IMR-90 (cell line): Measurements from ENCODE around the gene SPACA7. TPM values are rescaled to one million over a fixed set of nuclear protein-coding genes. Genes with fewer than 3 reads are reported as not detected.

Experiments
- ATAC-seq: fragments of 200-7000 bp; cut with Tn5 transposase; 2 replicates; pipeline ENCODE4 v1.9.1; 2020; ENCODE audit warnings: low read depth, mild to moderate bottlenecking, moderate library complexity
- BruUV-seq: library from RNA; stranded (reverse); fragments of 400-500 nt; replicated peaks from 2 replicates; lab custom pipeline; 2021; lab: Mats Ljungman, UMichigan
- CTCF ChIA-PET: fragments of 300-600 bp; formaldehyde crosslinking; extraction: SDS; loops from one replicate; lab custom pipeline; 2021; ENCODE audit warnings: antibody characterized with exemption; lab: Yijun Ruan, JAX
- POLR2A ChIA-PET: fragments of 300-600 bp; sonication (Branson Sonifier 250); formaldehyde crosslinking; loops from one replicate; lab custom pipeline; 2022; ENCODE audit warnings: antibody characterized with exemption; ENCODE audit not compliant: unreplicated experiment; lab: Charles Lee
- DNase-seq: peaks from one replicate; pipeline ENCODE4 v3.0.0; 2013
- H2AFZ ChIP-seq: replicated peaks from 2 replicates; pipeline ENCODE3; 2013; ENCODE audit warnings: low read length, mild to moderate bottlenecking; ENCODE audit not compliant: poor library complexity
- H2AK5ac ChIP-seq: 2 replicates; pipeline ENCODE4 v1.6.1; 2013; ENCODE audit warnings: low read depth, low read length, inconsistent platforms
- H2AK9ac ChIP-seq: replicated peaks from 2 replicates; pipeline ENCODE3; 2013; ENCODE audit warnings: mild to moderate bottlenecking, low read depth, low read length, moderate library complexity; ENCODE audit not compliant: poor library complexity
- H2BK120ac ChIP-seq: 2 replicates; pipeline ENCODE4 v1.6.1; 2013; ENCODE audit warnings: low read depth, low read length, inconsistent platforms
- H2BK15ac ChIP-seq: 3 replicates; pipeline ENCODE4 v1.6.1; 2013; ENCODE audit warnings: low read depth, low read length, inconsistent platforms
- H2BK20ac ChIP-seq: 2 replicates; pipeline ENCODE4 v1.6.1; 2013; ENCODE audit warnings: low read depth, mild to moderate bottlenecking, inconsistent platforms, low read length, moderate library complexity
- H2BK5ac ChIP-seq: 2 replicates; pipeline ENCODE4 v1.6.1; 2013; ENCODE audit warnings: mild to moderate bottlenecking, low read depth, low read length, inconsistent platforms; ENCODE audit not compliant: poor library complexity, severe bottlenecking
- H3K14ac ChIP-seq: replicated peaks from 2 replicates; pipeline ENCODE4 v1.6.1; 2013; ENCODE audit warnings: low read depth, low read length, inconsistent platforms
- H3K18ac ChIP-seq: 2 replicates; pipeline ENCODE4 v1.6.1; 2013; ENCODE audit warnings: low read depth, low read length, control low read depth
- H3K23ac ChIP-seq: 2 replicates; pipeline ENCODE4 v1.6.1; 2013; ENCODE audit warnings: low read depth, low read length, inconsistent platforms
- H3K27ac ChIP-seq: 2 replicates; pipeline ENCODE4 v1.5.1; 2013; ENCODE audit warnings: mild to moderate bottlenecking, control low read depth, low read length; ENCODE audit not compliant: insufficient read depth
- H3K27me3 ChIP-seq: 2 replicates; pipeline ENCODE4 v1.6.1; 2013; ENCODE audit warnings: low read length; ENCODE audit not compliant: control insufficient read depth, insufficient read depth
- H3K36me3 ChIP-seq: 2 replicates; pipeline ENCODE4 v1.6.1; 2013; ENCODE audit warnings: low read length, mixed read lengths; ENCODE audit not compliant: control insufficient read depth, insufficient read depth
- H3K4ac ChIP-seq: 2 replicates; pipeline ENCODE4 v1.6.1; 2013; ENCODE audit warnings: low read depth, low read length, inconsistent platforms
- H3K4me1 ChIP-seq: 2 replicates; pipeline ENCODE4 v1.6.1; 2013; ENCODE audit warnings: low read length, mixed read lengths; ENCODE audit not compliant: control insufficient read depth, insufficient read depth
- H3K4me2 ChIP-seq: 2 replicates; pipeline ENCODE4 v1.6.1; 2013; ENCODE audit warnings: low read depth, mild to moderate bottlenecking, control low read depth, low read length, moderate library complexity
- H3K4me3 ChIP-seq: 2 replicates; pipeline ENCODE4 v1.5.1; 2013; ENCODE audit warnings: low read depth, mild to moderate bottlenecking, control low read depth, low read length, moderate library complexity; ENCODE audit not compliant: insufficient read depth
- H3K56ac ChIP-seq: 2 replicates; pipeline ENCODE4 v1.6.1; 2013; ENCODE audit warnings: low read length, inconsistent platforms; ENCODE audit not compliant: insufficient read depth; ENCODE audit errors: extremely low read depth
- H3K79me1 ChIP-seq, 2 experiments: 2 replicates each; pipeline ENCODE4 v1.6.1; 2013; ENCODE audit warnings: low read length in 2 of 2, inconsistent platforms in 1 of 2, low read depth in 1 of 2
- H3K9ac ChIP-seq: 2 replicates; pipeline ENCODE4 v1.6.1; 2013; ENCODE audit warnings: low read depth, low read length, control low read depth
- H3K9me1 ChIP-seq: 2 replicates; pipeline ENCODE4 v1.6.1; 2013; ENCODE audit warnings: low read length, inconsistent platforms; ENCODE audit not compliant: insufficient read depth
- H3K9me3 ChIP-seq: 2 replicates; pipeline ENCODE4 v1.6.1; 2013; ENCODE audit warnings: low read length; ENCODE audit not compliant: control insufficient read depth, insufficient read depth
- H4K20me1 ChIP-seq: 2 replicates; pipeline ENCODE4 v1.6.1; 2013; ENCODE audit warnings: low read length, inconsistent platforms; ENCODE audit not compliant: insufficient read depth
- H4K5ac ChIP-seq: 2 replicates; pipeline ENCODE4 v1.6.1; 2013; ENCODE audit warnings: mild to moderate bottlenecking, low read depth, low read length, control low read depth
- H4K8ac ChIP-seq, 2 experiments: 2 replicates each; pipeline ENCODE4 v1.6.1; 2013; ENCODE audit warnings: low read depth in 2 of 2, low read length in 2 of 2, control low read depth in 1 of 2, inconsistent platforms in 1 of 2
- H4K91ac ChIP-seq: 2 replicates; pipeline ENCODE4 v1.6.1; 2013; ENCODE audit warnings: low read depth, low read length, inconsistent platforms; ENCODE audit not compliant: insufficient read depth
- CEBPB ChIP-seq: IDR thresholded peaks from 2 replicates; pipeline ENCODE4 v1.6.1; 2012; ENCODE audit warnings: low read depth, low read length, improper control_type of control experiment
- CHD1 ChIP-seq: IDR thresholded peaks from 2 replicates; pipeline ENCODE4 v1.6.1; 2012; ENCODE audit warnings: low read depth, low read length, improper control_type of control experiment
- FOS ChIP-seq: fragments of 150-350 bp; IDR thresholded peaks from 2 replicates; pipeline ENCODE4 v1.6.1; 2016; ENCODE audit warnings: low read depth, low read length
- MAFK ChIP-seq: IDR thresholded peaks from 2 replicates; pipeline ENCODE4 v1.6.1; 2012; ENCODE audit warnings: low read depth, low read length, improper control_type of control experiment
- MAZ ChIP-seq: IDR thresholded peaks from 2 replicates; pipeline ENCODE4 v1.6.1; 2012; ENCODE audit warnings: low read depth, mild to moderate bottlenecking, low read length, improper control_type of control experiment, moderate library complexity, borderline replicate concordance
- MXI1 ChIP-seq: IDR thresholded peaks from 2 replicates; pipeline ENCODE4 v1.6.1; 2012; ENCODE audit warnings: low read depth, mild to moderate bottlenecking, low read length, moderate library complexity, borderline replicate concordance
- NFE2L2 ChIP-seq: fragments of 150-350 bp; IDR thresholded peaks from 2 replicates; pipeline ENCODE4 v1.6.1; 2016; ENCODE audit warnings: low read depth, mild to moderate bottlenecking, low read length
- POLR2A ChIP-seq: IDR thresholded peaks from 2 replicates; pipeline ENCODE4 v1.6.1; 2012; ENCODE audit warnings: mild to moderate bottlenecking, low read depth, low read length
- RAD21 ChIP-seq: IDR thresholded peaks from 2 replicates; pipeline ENCODE4 v1.6.1; 2012; ENCODE audit warnings: low read length, improper control_type of control experiment
- RCOR1 ChIP-seq: IDR thresholded peaks from 2 replicates; pipeline ENCODE4 v1.6.1; 2012; ENCODE audit warnings: mild to moderate bottlenecking, low read length, improper control_type of control experiment; ENCODE audit not compliant: insufficient replicate concordance
- RFX5 ChIP-seq: IDR thresholded peaks from 2 replicates; pipeline ENCODE4 v1.8.0; 2012; ENCODE audit warnings: low read depth, mild to moderate bottlenecking, low read length, moderate library complexity
- SMC3 ChIP-seq: fragments of 150-350 bp; IDR thresholded peaks from 2 replicates; pipeline ENCODE4 v1.6.1; 2016; ENCODE audit warnings: low read depth, mild to moderate bottlenecking, antibody characterized with exemption, low read length, moderate library complexity
- WGBS, 2 experiments: methylation state at CpG; one replicate each; pipeline versions ENCODE4 v1.1.5 to v1.1.7; 2013; ENCODE audit warnings: missing lambda C conversion rate in 2 of 2; ENCODE audit not compliant: insufficient read length in 1 of 2; ENCODE audit errors: extremely low coverage in 2 of 2; 5-methylcytosine and 5-hydroxymethylcytosine counted together
- dilution Hi-C: fragments of 300-500 bp; cut with HindIII; formaldehyde crosslinking; loops from one replicate; pipeline ENCODE4 v1.14.3; 2018; ENCODE audit warnings: low sequenced_read_pairs; ENCODE audit not compliant: unreplicated experiment
- in situ Hi-C: fragments of 300-500 bp; cut with MboI; formaldehyde crosslinking; loops from 3 replicates; pipeline ENCODE4 v1.14.3; 2019; ENCODE audit warnings: low sequenced_read_pairs, inconsistent platforms, mixed read lengths
- intact Hi-C: fragments of 100-400 bp; cut with micrococcal nuclease; formaldehyde crosslinking; loops from 2 replicates; pipeline ENCODE4 v1.10.0; 2022
- polyA plus RNA-seq, 3 experiments: library from polyadenylated mRNA; depleted of rRNA; stranded (reverse); fragments of >200 nt; gene quantifications; 2 replicates each; pipeline ENCODE4 v1.2.3, GENCODE V29; 2012; ENCODE audit warnings: low replicate concordance in 1 of 3
- total RNA-seq: library from RNA; depleted of rRNA; stranded (reverse); fragments of >200 nt; gene quantifications from 2 replicates; pipeline ENCODE4 v1.2.3, GENCODE V29; 2012
- TF ChIP-seq, protein P1 (sequence below): fragments of 150-350 bp; IDR thresholded peaks from 2 replicates; pipeline ENCODE4 v1.6.1; 2017; ENCODE audit warnings: mild to moderate bottlenecking, antibody characterized with exemption, low read length, low read depth
- TF ChIP-seq, protein P2 (sequence below): conservative IDR thresholded peaks from 2 replicates; pipeline ENCODE4 v1.5.1; 2012; ENCODE audit warnings: mild to moderate bottlenecking, low read depth, low read length, improper control_type of control experiment
- TF ChIP-seq, protein P3 (sequence below): fragments of 150-350 bp; IDR thresholded peaks from 2 replicates; pipeline ENCODE4 v1.6.1; 2016; ENCODE audit warnings: low read depth, mild to moderate bottlenecking, low read length, moderate library complexity, borderline replicate concordance

Gene SPACA7
- total and polyA plus RNA-seq, 2 of the 4 experiments (the other 2 are of a cell fraction) = not detected

DNA sequence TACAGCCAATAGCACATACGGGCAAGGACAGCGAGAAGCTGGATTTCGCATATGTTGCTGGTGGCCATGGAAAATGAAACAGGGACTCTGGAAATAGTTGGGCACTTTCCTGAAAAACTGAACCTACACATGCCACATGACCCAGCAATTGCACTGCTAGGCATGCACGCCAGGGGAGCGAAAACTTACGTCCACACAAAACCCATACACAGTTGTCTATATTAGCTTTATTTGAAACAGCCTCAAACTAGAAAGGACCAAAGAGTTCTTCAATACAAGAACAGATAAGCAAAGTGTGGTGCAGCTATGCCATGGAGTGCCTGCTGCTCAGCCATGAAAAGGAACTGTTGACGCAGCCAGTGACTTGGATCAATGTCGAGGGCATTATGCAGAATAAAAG, 7.3 kb upstream of the SPACA7 start:
- Histone ChIP-seq H3K36me3 (no peaks in the 10 kb centered on the region), H3K4me1 (no peaks in the 10 kb centered on the region), H4K8ac (no peak overlapping the region), H4K91ac (no peak overlapping the region), H4K5ac (no peak overlapping the region), H3K9ac (no peak overlapping the region), H3K4me2 (no peak overlapping the region), H3K18ac (no peak overlapping the region), H3K27ac (no peak overlapping the region), H3K9me1 (no peaks in the 10 kb centered on the region), H3K14ac (no peak overlapping the region), H4K20me1 (no peaks in the 10 kb centered on the region), H2AFZ (no peak overlapping the region), H3K27me3 (no peaks in the 10 kb centered on the region), H2BK5ac (no peak overlapping the region), H3K9me3 (peaks cover 41% of the 10 kb centered on the region), H2BK15ac (no peak overlapping the region), H3K4ac (no peak overlapping the region), H3K23ac (no peak overlapping the region), H2AK9ac (no peak overlapping the region), H3K56ac (no peak overlapping the region), H3K4me3 (no peak overlapping the region), H2AK5ac (no peak overlapping the region), H3K79me1 (no peaks in the 10 kb centered on the region), H2BK20ac (no peak overlapping the region), H2BK120ac (no peak overlapping the region)
- in situ Hi-C loops (no loop called here), dilution Hi-C loops (no loop called here), intact Hi-C loops (no loop called here)
- ChIA-PET POLR2A (no interaction called here), CTCF (no interaction called here)
- no peak for ATAC-seq
- WGBS, 2 experiments = no CpG with 5 or more reads among the region's 8 CpGs
- no peak for DNase-seq
- TF ChIP-seq, protein P1, sequence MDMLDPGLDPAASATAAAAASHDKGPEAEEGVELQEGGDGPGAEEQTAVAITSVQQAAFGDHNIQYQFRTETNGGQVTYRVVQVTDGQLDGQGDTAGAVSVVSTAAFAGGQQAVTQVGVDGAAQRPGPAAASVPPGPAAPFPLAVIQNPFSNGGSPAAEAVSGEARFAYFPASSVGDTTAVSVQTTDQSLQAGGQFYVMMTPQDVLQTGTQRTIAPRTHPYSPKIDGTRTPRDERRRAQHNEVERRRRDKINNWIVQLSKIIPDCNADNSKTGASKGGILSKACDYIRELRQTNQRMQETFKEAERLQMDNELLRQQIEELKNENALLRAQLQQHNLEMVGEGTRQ = no peak
- no peak for TF ChIP-seq MAZ
- TF ChIP-seq FOS = no peak
- no peak for TF ChIP-seq CEBPB
- TF ChIP-seq, protein P2, sequence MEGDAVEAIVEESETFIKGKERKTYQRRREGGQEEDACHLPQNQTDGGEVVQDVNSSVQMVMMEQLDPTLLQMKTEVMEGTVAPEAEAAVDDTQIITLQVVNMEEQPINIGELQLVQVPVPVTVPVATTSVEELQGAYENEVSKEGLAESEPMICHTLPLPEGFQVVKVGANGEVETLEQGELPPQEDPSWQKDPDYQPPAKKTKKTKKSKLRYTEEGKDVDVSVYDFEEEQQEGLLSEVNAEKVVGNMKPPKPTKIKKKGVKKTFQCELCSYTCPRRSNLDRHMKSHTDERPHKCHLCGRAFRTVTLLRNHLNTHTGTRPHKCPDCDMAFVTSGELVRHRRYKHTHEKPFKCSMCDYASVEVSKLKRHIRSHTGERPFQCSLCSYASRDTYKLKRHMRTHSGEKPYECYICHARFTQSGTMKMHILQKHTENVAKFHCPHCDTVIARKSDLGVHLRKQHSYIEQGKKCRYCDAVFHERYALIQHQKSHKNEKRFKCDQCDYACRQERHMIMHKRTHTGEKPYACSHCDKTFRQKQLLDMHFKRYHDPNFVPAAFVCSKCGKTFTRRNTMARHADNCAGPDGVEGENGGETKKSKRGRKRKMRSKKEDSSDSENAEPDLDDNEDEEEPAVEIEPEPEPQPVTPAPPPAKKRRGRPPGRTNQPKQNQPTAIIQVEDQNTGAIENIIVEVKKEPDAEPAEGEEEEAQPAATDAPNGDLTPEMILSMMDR = no peak
- TF ChIP-seq NFE2L2 = no peak
- no peak for TF ChIP-seq POLR2A
- TF ChIP-seq RAD21 = no peak
- TF ChIP-seq MXI1 = no peak
- no peak for TF ChIP-seq RFX5
- TF ChIP-seq SMC3 = no peak
- TF ChIP-seq, protein P3, sequence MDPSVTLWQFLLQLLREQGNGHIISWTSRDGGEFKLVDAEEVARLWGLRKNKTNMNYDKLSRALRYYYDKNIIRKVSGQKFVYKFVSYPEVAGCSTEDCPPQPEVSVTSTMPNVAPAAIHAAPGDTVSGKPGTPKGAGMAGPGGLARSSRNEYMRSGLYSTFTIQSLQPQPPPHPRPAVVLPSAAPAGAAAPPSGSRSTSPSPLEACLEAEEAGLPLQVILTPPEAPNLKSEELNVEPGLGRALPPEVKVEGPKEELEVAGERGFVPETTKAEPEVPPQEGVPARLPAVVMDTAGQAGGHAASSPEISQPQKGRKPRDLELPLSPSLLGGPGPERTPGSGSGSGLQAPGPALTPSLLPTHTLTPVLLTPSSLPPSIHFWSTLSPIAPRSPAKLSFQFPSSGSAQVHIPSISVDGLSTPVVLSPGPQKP = no peak
- TF ChIP-seq MAFK = no peak
- no peak for TF ChIP-seq CHD1
- no peak for TF ChIP-seq RCOR1
- BruUV-seq = no TSS peak
